Stimulated activated CD4-positive, alpha-beta T cell treated with anti-CD3 and anti-CD28 coated beads, Interleukin-1b, Interleukin-23, amount 100 ng/mL, for 24 hours (primary cell): Measurements from ENCODE around the gene CGREF1.

Experiments
- DNase-seq, 4 experiments: peaks; one replicate each; pipeline ENCODE4 v3.0.0-alpha.2; 2020; ENCODE audit warnings: low read depth in 4 of 4, low spot score in 1 of 4

CGREF1 gene, protein sequence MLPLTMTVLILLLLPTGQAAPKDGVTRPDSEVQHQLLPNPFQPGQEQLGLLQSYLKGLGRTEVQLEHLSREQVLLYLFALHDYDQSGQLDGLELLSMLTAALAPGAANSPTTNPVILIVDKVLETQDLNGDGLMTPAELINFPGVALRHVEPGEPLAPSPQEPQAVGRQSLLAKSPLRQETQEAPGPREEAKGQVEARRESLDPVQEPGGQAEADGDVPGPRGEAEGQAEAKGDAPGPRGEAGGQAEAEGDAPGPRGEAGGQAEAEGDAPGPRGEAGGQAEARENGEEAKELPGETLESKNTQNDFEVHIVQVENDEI

DNA sequence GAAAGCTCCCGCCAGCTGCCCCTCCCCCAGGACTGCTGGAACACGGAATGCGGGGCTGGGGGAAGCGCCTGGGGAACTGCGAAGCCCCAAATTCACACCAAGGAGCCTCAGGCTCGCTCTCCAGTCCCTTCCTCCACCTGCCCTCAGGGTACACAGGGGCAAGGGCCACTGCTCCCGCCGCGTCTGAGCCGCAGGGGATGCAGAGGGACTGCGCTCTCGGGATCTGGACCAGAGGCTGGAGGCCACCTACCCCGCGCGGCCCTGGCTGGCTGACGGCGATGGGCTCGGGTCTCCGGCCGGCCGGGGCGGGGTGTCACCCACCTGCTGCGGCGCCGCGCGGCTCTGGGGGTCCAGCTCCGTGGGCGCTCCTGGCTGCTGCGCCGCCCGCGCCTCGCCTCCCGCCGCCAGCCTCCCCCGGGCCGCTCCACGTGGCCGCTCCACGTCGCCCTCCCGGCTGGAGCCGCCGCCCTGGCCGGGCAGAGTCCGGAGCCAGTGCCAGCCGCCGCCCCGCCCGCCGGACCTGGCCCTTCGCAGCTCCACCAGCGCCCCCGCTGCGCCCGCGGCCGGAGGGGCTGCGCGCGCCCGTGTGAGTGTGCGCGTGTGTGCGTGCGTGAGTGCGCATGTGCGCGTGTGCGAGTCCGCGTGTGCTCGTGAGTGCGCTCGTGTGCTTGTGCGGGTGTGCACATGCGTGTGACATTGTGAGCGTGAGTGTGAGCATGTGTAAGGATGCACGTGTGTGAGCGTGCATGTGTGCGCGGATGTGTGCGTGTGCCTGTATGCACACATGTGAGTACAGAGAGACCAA is at the start of gene CGREF1:
Gene CGREF1 (minus strand): TSS at position 604 of the 805 bp plus-strand sequence. CDS start 14,762 bp downstream, outside the sequence.
- DNase-seq: peak in 1 of 4 experiments; percentile 7

DNA sequence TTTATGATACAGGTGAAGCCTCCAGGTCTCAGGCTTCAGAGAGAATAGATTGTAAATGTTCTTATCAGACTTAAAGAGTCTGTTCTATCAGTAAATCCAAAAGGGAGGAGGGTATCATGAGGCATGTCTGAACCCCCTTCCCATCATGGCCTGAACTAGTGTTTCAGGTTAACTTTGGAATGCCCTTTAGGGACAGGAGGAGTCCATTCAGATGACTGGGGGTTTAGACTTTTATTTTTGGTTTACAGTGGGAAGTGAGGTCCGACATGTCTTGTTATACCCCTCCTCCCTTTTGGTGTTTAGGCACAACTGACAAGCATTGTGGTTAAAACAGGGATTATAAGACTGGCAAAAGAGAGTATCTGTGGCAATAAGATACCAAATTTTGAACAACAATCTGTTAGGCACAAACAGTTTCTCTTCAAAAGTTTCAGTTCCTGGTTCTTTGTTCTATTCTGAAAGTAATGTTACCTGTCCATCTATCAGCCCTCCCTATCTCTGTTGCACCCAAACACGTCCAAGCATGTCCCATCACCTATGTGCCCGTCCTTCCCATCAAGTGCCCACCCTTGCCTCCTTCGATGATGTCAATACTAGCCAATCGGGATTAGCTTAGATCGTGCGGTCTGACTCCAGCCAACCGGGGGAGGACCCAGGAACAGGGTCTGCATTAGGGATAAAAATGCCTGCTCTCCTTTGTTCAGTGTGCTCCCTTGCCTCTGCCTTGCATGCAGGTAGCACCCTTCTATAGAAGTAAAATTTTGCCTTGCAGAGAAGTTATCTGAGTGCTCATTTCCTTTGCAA is 46.2 kb upstream of the CGREF1 start:
- no peak for DNase-seq

DNA sequence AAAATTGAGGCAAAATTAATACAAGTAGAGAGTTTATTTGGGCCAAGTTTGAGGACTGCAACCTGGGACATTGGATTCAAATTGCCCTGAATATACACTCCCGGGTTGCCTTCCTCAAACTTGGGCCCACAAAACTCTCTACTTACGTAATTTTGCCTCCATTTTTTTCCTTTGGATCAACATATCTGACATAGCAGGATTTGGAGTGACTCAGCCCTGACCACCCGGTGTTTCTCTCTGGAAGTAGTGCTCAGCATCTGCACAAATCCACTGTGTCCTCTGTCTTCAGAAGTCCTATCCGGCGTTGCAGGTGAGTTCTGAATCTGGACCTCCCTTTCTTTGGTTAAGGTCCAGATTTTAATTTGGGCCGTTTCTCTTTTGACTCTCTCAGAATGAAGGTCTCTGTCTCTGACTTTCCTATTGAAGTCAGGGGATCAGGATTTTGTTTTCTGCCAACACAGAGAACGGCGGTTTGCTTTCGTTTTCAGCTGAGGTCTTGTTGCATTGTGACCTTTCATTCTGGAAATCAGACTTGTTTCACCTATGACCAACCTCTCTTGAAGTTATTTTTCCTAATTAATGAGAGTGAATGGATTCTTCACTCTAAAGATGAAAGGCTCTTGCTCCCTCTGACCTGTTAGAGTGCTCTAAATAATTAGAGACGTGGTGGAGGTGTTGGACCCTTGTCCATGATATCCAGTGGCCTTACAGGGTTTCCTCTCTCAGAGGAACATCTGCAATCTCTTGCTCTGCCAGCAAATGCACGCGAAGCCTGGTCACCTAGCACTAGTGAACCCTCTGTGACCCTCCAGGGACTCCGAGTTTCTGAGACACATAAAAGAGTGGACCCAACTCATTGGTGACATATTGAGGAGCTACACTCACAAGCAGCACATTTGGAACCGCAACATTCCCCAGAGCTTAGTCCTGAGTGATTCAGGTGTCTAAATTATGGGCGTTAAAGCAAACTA is 43.5 kb upstream of the CGREF1 start:
- no peak for DNase-seq

GRCh38 chr2:27160191-27160590 is 41.3 kb upstream of the CGREF1 start:
- no peak for DNase-seq

DNA sequence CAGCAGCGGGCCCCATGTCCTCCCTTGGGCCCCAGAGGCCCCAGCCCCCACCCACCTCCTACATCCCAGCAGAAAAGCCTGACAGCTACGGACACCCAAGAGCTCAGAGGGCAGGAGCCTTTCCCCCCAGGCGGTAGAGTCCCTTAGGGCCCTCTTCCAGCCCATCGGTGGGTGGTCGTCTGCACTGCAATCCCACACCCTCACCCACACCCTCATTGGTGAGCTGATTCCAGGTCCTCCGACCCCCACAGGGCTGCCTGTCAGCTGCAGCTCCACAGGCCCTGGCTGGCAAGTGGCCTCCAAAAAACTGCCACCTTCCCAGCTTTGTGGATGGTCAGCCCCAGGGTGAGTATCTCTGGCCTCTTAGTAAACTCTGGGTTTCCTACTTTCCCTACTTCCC is 40.3 kb upstream of the CGREF1 start:
- DNase-seq: no peak

GRCh38 chr2:27158468-27158867 is 39.5 kb upstream of the CGREF1 start:
- DNase-seq: no peak

- DNase-seq: no peak
Measured at GRCh38 chr2:27155069-27155520, 36.2 kb upstream of the CGREF1 start.

DNA sequence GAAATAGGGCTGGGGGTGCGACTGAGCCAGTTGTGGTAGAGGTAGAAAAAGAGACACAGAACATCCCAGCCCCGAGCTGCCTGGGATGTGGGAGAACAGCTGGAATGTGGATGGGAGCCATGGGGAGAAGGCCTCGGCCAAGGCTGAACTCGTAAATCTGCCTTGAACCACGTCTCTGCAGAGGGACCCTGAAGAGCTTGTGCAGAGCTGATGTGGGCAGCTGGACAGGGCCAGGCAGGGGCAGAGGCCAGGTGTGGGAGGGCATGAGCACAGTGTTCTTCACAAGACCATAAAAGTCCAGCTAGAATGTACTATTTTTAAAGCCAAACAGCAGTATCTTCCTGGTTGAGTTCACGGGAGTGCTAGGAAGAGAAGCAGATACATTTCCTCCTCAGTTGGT is 35.6 kb upstream of the CGREF1 start:
- no peak for DNase-seq

DNA sequence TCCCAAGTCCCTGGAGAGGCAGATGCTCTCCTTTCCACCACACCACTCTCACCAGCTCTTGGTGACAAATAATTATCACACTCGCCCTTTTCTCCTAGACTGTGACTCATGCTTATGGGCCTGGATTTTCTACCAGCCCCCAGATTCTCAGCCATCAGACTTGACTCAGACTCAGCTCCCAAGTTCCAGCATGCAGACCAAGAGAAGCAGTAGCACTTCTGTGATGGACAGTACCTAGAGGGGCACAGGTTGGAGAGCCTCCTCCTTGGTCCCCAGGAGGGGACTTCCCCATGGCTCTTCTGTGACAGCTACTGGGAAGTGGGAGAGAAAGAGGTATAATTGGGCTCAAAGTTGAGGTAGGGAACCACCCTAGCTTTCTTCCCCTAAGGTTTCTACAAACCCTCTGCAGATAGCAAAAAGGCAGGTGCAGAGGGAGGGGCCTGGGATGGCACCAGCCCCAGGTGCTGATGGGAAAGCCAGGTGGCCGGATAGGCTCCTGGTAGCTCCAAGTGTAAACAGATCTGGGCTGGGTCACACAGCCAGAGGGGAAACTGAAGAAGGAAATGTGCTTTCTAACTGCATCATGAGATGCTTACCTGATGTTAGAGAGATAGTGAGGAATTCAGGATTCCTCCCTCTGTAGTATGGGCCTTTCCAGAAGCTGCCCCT is 34.0 kb upstream of the CGREF1 start:
- DNase-seq: no peak

- no peak for DNase-seq
Measured at GRCh38 chr2:27152102-27152795, 33.3 kb upstream of the CGREF1 start.

- no peak for DNase-seq
Measured at GRCh38 chr2:27150639-27151230, 31.8 kb upstream of the CGREF1 start.

GRCh38 chr2:27149570-27150405 is 30.9 kb upstream of the CGREF1 start:
- no peak for DNase-seq

DNA sequence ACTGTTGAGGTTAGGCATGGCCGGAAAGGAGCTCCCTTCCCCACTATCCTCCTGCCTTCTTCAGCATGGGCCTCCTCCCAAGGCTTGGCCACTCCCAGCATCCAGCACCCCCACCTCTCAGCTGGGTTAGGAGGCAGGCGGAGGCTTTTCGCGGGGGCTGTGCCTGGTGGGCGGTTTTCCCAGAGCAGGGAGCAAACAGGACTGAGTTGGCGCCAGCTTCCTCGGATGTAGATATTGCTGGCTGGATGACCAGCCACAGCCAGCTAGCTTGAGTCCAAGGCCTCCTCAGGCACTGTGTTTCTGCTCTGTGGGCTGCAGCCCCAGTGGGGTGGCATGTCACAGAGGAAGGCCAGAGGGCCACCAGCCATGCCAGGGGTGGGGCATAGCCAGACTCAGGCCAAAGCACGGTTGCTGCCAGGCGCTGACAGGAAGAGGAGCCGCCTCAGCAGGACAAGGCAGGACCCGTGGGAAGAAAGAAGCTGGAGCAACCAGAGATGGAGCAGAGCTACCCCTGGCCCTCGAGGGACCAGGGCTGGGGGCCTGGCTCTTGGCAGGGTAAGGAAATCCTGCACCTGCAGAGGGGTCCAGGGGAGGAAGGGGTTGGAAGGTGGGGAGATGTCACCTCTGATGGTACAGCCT is 30.0 kb upstream of the CGREF1 start, which contains the start of gene TCF23:
Gene TCF23 (plus strand): TSS at position 204 of the 639 bp plus-strand sequence. CDS start 130 bp downstream, at position 334.
- no peak for DNase-seq

DNA sequence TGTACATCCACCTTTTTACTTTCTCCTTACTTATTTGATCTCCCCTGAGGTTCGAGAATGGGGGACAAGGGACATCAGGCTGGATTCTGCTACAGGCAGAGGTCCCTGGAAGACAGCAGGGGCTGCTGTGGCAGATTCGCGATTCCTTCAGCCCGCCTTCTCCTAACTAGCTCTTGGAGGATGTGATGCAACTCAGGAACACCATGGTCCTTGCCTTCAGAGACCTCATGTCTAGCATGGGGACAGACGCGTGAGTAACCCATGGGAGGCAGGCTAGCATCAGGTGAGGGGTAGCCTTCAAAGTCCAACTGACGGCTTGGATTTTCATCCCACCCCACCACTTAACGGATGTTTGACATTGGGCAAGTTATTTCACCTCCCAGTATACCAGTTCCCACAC is 29.0 kb upstream of the CGREF1 start:
- DNase-seq: no peak

DNA sequence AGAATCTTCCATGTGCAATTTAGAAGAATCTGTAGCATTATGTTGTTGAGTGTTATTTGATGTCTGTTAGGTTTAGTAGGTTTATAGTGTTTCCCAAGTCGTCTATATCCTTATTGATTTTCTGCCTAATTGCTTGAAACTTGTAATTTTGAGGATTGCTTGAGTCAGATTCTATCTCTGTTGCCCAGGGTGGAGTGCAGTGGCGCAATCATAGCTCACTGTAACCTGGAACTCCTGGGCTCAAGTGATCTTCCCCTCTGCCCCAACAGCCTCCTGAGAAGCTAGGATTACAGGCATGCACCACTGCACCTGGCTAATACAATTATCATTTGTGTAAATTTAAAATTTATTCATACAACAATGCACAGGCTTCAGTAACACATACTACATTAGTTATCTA is 26.8 kb upstream of the CGREF1 start:
- DNase-seq: no peak

- no peak for DNase-seq
Measured at GRCh38 chr2:27143285-27143684, 24.4 kb upstream of the CGREF1 start.

GRCh38 chr2:27139310-27139709 is 20.4 kb upstream of the CGREF1 start, which contains the start of gene PRR30:
TSS of gene PRR30 (minus strand) at chr2:27139410. CDS start at chr2:27138329, 1,081 bp downstream.
- DNase-seq: no peak
